Mucosa of stomach (tissue), 1 donor: ENCODE measurements around the gene EID1.

ENCODE experiments used
- H3K27me3 ChIP-seq: one replicate; pipeline ENCODE4 v1.7.0; 2013; ENCODE audit warnings: mild to moderate bottlenecking, low read length; ENCODE audit not compliant: control insufficient read depth, insufficient read depth
- H3K36me3 ChIP-seq: one replicate; pipeline ENCODE4 v1.7.0; 2013; ENCODE audit warnings: low read length; ENCODE audit not compliant: control insufficient read depth, insufficient read depth
- H3K4me1 ChIP-seq: one replicate; pipeline ENCODE4 v1.7.0; 2013; ENCODE audit warnings: mild to moderate bottlenecking, low read length; ENCODE audit not compliant: control insufficient read depth, insufficient read depth
- H3K4me3 ChIP-seq: one replicate; pipeline ENCODE4 v1.7.0; 2013; ENCODE audit warnings: low read length
- H3K9ac ChIP-seq: one replicate; pipeline ENCODE4 v1.7.0; 2013; ENCODE audit warnings: mild to moderate bottlenecking, low read length, moderate library complexity
- H3K9me3 ChIP-seq: one replicate; pipeline ENCODE4 v1.7.0; 2013; ENCODE audit warnings: mild to moderate bottlenecking, low read length, moderate library complexity; ENCODE audit not compliant: control insufficient read depth
- donor health status: Pancreatic carcinoma.

Gene EID1

DNA sequence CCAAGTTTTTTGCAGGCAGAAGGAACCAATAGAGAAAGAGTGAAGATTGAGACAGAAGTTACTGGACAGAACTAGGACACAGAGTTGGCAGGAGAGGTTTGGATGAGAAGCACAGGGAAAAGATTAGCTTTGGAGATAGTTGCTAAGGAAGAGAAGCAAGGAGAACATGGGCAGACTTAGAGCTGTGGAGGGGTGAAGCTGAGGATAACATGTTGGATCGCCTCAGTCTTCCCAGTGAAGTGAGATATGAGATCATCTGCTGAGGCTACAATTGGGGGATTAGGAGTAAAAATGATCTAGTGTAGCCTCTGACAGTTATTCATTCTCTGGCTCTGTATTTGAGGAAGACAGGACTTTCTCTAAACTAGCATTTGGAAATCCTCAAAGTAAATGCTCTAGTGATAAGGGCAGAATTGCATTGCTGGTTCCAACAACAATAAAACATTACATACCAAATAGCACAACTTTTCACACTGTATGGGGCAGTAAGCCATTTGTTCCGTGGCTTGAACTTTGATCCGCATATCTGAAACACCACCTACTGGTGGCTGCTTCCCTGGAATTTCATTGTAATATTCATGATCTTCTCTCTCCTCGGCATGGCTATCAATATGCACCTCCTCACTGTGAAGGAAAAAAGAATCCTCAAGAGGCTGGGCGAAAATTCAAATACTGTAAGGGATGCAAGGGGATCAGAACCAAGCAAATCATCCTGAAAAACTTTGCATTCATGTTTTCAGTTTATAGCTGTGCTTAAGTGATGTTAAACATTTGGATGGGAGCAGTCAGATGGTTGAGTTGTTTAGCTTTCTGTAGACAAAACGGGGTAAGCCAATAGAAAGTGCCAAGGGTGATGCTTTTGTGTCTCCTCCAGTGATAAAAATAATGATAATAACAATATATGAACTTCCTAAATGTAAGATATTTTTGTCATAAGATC is 22.2 kb upstream of the EID1 start:
- Histone ChIP-seq H3K9me3 (no peaks in the 10 kb centered on the region), H3K27me3 (no peaks in the 10 kb centered on the region), H3K36me3 (no peaks in the 10 kb centered on the region), H3K4me1 (no peaks in the 10 kb centered on the region), H3K9ac (no peak overlapping the region), H3K4me3 (no peak overlapping the region)

- Histone ChIP-seq H3K9me3 (no peaks in the 10 kb centered on the region), H3K4me1 (no peaks in the 10 kb centered on the region)
These were observed 21.0 kb upstream of the EID1 start for GRCh38 chr15:48856942-48857341.

GRCh38 chr15:48858401-48858800 is 19.5 kb upstream of the EID1 start:
- H3K4me1 ChIP-seq, result no peaks in the 10 kb centered on the region
- H3K27me3 ChIP-seq, result no peaks in the 10 kb centered on the region

More at GRCh38 chr15:48856942-48857341, 21.0 kb upstream of the EID1 start:
- Histone ChIP-seq H3K36me3 (no peaks in the 10 kb centered on the region), H3K4me3 (no peak overlapping the region), H3K9ac (no peak overlapping the region), H3K27me3 (no peaks in the 10 kb centered on the region)

DNA sequence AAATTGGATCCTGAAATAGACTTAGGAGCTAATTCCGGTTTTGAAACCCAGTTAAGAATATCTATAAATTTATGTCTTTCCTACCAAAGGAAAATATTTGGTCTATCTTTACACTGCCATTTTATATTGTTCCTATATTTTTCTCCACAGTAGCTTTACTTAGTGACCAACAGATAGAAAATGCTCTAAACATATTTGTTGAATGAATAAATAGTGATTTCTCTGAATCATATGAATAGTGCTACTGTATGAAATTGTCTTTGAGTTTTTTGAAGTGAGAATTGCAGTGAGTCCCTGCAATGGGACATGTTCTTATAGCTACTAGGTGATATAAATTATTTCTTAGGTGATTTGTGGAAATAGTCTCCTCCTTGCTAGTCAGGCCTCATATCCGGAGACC is 18.5 kb upstream of the EID1 start:
- H3K9me3 ChIP-seq, result no peaks in the 10 kb centered on the region
- H3K9ac ChIP-seq, result no peak overlapping the region
- no peak overlapping the region for H3K4me3 ChIP-seq
- no peaks in the 10 kb centered on the region for H3K27me3 ChIP-seq
- H3K36me3 ChIP-seq, result no peaks in the 10 kb centered on the region
- no peaks in the 10 kb centered on the region for H3K4me1 ChIP-seq

More at GRCh38 chr15:48858401-48858800, 19.5 kb upstream of the EID1 start:
- no peaks in the 10 kb centered on the region for H3K9me3 ChIP-seq
- H3K4me3 ChIP-seq, result no peak overlapping the region
- no peaks in the 10 kb centered on the region for H3K36me3 ChIP-seq
- no peak overlapping the region for H3K9ac ChIP-seq

- Histone ChIP-seq H3K4me1 (no peaks in the 10 kb centered on the region), H3K9ac (no peak overlapping the region), H3K27me3 (no peaks in the 10 kb centered on the region), H3K4me3 (no peak overlapping the region), H3K36me3 (no peaks in the 10 kb centered on the region), H3K9me3 (no peaks in the 10 kb centered on the region)
These were observed 16.0 kb upstream of the EID1 start for GRCh38 chr15:48861813-48862431.

- Histone ChIP-seq H3K4me1 (no peaks in the 10 kb centered on the region), H3K9me3 (no peaks in the 10 kb centered on the region), H3K27me3 (no peaks in the 10 kb centered on the region), H3K9ac (no peak overlapping the region), H3K4me3 (no peak overlapping the region), H3K36me3 (no peaks in the 10 kb centered on the region)
These were observed 15.2 kb upstream of the EID1 start for GRCh38 chr15:48862705-48863104.

DNA sequence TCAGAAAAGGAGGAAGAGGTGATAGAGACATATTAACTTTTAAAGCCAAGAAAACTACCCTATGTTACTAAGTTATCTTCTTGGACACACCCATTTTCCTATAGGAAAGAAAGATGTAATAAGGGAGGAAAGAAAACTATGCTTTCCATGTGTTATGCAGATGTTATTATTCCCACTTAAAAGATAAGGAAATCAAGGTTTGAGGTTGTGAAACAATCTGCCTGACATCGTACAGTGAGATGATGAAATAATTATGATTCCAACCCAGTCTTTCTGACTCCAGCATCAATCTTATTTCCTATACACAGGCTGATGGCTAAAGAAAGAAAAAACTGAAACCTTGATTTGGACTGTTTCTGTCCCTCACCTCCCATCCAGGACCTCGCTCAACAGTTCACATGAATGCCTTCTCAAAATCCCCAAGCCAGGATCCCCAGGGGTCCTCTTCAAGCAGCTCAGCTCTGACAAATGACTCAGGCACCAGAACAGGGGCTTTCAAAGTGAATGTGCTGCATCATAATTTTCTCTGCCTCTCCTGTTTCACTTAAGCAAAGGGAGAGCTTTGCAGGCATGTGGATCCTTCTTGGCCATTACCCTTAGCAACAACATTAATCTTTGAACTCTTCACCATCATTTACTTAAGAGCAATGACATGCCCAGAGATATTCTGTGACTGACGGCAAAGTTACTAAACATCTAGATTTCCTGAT is 12.4 kb upstream of the EID1 start:
- Histone ChIP-seq H3K36me3 (no peaks in the 10 kb centered on the region), H3K4me1 (no peaks in the 10 kb centered on the region), H3K27me3 (no peaks in the 10 kb centered on the region), H3K9me3 (no peaks in the 10 kb centered on the region), H3K4me3 (no peak overlapping the region), H3K9ac (no peak overlapping the region)

DNA sequence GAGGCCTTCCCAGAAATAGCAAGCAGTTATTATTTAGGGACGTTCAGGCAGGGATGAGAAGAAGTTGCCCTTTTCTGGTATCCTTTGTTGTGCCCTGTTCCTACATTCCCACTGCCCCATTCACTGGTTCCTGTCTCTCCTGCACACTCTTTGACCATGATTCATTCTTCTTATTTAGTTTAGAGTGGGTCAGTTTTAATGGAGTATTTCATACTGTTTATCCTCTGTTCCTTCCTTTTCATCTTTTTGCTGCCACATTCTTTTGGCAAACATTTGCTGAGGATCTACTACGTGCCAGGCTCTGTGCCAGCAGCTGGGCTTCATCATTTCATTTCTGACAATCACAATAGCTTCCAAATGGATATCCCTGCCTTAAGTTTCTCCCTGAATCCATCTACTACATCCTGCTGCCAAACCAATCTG is 11.8 kb upstream of the EID1 start:
- no peaks in the 10 kb centered on the region for H3K36me3 ChIP-seq
- no peak overlapping the region for H3K4me3 ChIP-seq
- H3K4me1 ChIP-seq, result no peaks in the 10 kb centered on the region
- H3K27me3 ChIP-seq, result no peaks in the 10 kb centered on the region
- no peak overlapping the region for H3K9ac ChIP-seq
- H3K9me3 ChIP-seq, result no peaks in the 10 kb centered on the region

GRCh38 chr15:48868023-48868422 is 9.9 kb upstream of the EID1 start:
- no peaks in the 10 kb centered on the region for H3K36me3 ChIP-seq
- H3K4me1 ChIP-seq, result no peaks in the 10 kb centered on the region
- no peaks in the 10 kb centered on the region for H3K27me3 ChIP-seq
- H3K4me3 ChIP-seq, result no peak overlapping the region
- H3K9ac ChIP-seq, result no peak overlapping the region
- no peaks in the 10 kb centered on the region for H3K9me3 ChIP-seq

DNA sequence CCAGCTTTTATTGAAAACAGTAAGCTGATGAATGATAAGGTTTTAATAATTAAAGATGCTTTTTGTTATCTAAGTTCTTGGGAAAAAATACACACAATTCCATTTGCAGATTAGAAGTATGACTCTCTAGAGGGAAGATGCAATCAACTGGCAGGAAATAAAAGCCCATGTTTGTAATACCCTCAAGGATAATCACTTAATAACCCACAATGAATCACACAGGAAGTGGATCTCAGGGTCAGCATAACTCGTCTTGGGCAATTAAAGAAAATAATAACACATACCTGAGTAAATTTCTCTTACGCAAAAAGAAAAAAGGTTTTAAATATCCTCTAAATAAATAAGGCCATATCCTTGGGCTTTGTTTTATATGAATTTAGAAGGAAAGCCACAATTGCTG is 9.4 kb upstream of the EID1 start:
- Histone ChIP-seq H3K9ac (no peak overlapping the region), H3K27me3 (no peaks in the 10 kb centered on the region), H3K4me1 (no peaks in the 10 kb centered on the region), H3K36me3 (no peaks in the 10 kb centered on the region), H3K9me3 (no peaks in the 10 kb centered on the region), H3K4me3 (no peak overlapping the region)

- Histone ChIP-seq H3K4me1 (no peaks in the 10 kb centered on the region), H3K9me3 (no peaks in the 10 kb centered on the region), H3K4me3 (no peak overlapping the region), H3K27me3 (no peaks in the 10 kb centered on the region), H3K36me3 (no peaks in the 10 kb centered on the region), H3K9ac (no peak overlapping the region)
These were observed 8.0 kb upstream of the EID1 start for GRCh38 chr15:48869966-48870365.

DNA sequence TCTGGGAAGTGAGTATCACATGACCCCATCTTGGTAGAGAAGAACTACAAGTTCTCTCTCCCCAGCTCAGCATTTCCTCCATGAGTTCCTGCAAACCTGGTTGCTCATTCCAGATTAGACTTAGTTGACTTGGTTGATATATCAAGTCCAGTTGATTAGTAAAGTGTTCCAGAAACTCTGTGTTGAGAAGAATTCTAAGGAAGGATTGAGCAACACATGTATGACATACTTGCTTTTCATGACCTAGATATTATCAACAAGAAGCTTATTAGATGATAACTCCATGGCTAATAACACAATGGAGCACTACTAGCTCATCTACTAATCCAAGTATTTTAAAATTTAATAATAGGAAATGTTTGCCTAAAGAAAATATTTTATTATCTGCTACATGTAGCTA is 6.4 kb upstream of the EID1 start:
- no peaks in the 10 kb centered on the region for H3K36me3 ChIP-seq
- no peak overlapping the region for H3K9ac ChIP-seq
- no peaks in the 10 kb centered on the region for H3K9me3 ChIP-seq
- no peak overlapping the region for H3K4me3 ChIP-seq
- no peaks in the 10 kb centered on the region for H3K4me1 ChIP-seq
- H3K27me3 ChIP-seq, result no peaks in the 10 kb centered on the region
